ENCODE results near the gene ANAPC2.

The ANAPC2 gene

DNA sequence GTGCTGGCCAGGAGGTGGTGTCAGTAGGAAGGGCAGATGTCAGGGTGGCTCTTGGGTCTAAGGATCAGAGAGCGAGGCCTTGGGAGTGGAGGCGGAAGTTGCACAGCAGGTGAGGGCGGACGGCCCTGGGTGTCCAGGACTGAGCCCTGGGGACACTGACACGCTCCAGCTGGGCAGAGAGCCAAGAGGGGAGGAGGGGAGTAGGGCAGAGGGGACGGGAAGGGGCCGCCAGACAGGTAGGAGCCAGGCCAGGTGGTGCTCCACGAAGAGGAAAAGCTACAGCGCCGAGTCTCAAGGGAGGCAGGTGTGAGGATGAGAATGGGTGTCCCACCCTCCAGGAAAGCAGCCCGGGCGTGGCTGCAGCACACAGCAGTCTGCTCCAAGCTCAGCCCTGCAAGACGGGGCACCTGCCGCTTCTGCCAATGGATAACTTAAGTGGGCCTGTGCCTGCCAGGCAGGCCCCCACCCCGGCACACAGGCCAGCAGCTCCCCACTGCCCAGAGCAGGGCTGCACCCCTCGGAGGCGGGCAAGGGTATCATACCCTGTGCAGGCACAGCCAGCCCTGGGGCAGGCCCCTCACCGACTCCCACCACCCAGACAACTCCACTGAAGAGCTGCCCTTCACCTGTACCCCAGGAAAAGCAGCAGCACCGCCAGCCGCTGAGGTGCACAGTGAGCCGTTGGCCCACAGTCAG lies 7.3 kb upstream of the ANAPC2 start:
- Histone ChIP-seq H3K27me3 (replicated peaks) (no peaks in the 10 kb centered on the region), H3K27ac (no peak overlapping the region), H3K4me3 (ENCODE audit: low read depth, low read length) (no peak overlapping the region), H3K36me3 (replicated peaks) (peaks cover 8% of the 10 kb centered on the region)
- in situ Hi-C loops (cut with HindIII; ENCODE audit: low pct_ligation_motif_present, low sequenced_read_pairs): no loop called here
- no peak for DNase-seq
- no peak for TF ChIP-seq CTCF (IDR thresholded peaks at IDR 0.05; ENCODE audit: low read depth, low read length, missing control alignments)

DNA sequence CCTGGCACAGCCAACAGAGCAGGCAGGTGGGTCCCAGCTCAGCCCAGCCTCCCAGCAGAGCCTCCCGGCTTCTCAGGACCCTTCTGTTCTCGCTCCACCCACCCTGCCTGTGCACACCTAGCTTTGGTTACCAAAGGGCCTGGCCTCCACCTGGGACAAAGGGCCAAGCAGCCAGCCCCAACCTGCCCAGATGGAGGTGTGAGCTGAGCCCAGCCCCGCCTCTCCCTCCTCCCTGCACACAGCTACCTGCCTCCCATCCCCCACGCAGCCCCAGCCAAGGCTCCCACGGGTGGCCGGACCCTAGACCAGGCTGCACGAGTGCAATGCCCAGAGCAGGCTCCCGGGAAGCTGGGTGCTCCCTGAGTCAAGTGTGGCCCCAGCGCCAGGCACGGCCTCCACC lies 6.5 kb upstream of the ANAPC2 start:
- Histone ChIP-seq H3K27me3 (replicated peaks) (no peaks in the 10 kb centered on the region), H3K27ac (no peak overlapping the region), H3K4me3 (ENCODE audit: low read depth, low read length) (no peak overlapping the region), H3K36me3 (replicated peaks) (peaks cover 11% of the 10 kb centered on the region)
- in situ Hi-C loops (cut with HindIII; ENCODE audit: low pct_ligation_motif_present, low sequenced_read_pairs): no loop called here
- DNase-seq: no peak
- no peak for TF ChIP-seq CTCF (IDR thresholded peaks at IDR 0.05; ENCODE audit: low read depth, low read length, missing control alignments)

- H3K27me3 ChIP-seq (replicated peaks): no peaks in the 10 kb centered on the region
- no peak overlapping the region for H3K27ac ChIP-seq
- H3K4me3 ChIP-seq (ENCODE audit: low read depth, low read length): no peak overlapping the region
- H3K36me3 ChIP-seq (replicated peaks): peaks cover 13% of the 10 kb centered on the region
- in situ Hi-C loops (cut with HindIII; ENCODE audit: low pct_ligation_motif_present, low sequenced_read_pairs): no loop called here
- no peak for TF ChIP-seq CTCF (IDR thresholded peaks at IDR 0.05; ENCODE audit: low read depth, low read length, missing control alignments)
- no peak for DNase-seq
Measured at GRCh38 chr9:137194388-137194787, 6.0 kb upstream of the ANAPC2 start.

- no peak for TF ChIP-seq CTCF (IDR thresholded peaks at IDR 0.05; ENCODE audit: low read depth, low read length, missing control alignments)
- Histone ChIP-seq H3K27me3 (replicated peaks) (no peaks in the 10 kb centered on the region), H3K27ac (no peak overlapping the region), H3K4me3 (ENCODE audit: low read depth, low read length) (no peak overlapping the region), H3K36me3 (replicated peaks) (peaks cover 13% of the 10 kb centered on the region)
- no peak for DNase-seq
- in situ Hi-C loops (cut with HindIII; ENCODE audit: low pct_ligation_motif_present, low sequenced_read_pairs): no loop called here
Measured at GRCh38 chr9:137193771-137194170, 5.4 kb upstream of the ANAPC2 start.

GRCh38 chr9:137192859-137193258 lies 4.5 kb upstream of the ANAPC2 start:
- Histone ChIP-seq H3K27me3 (replicated peaks) (no peaks in the 10 kb centered on the region), H3K36me3 (replicated peaks) (peaks cover 13% of the 10 kb centered on the region), H3K27ac (no peak overlapping the region), H3K4me3 (ENCODE audit: low read depth, low read length) (no peak overlapping the region)
- DNase-seq: no peak
- in situ Hi-C loops (cut with HindIII; ENCODE audit: low pct_ligation_motif_present, low sequenced_read_pairs): no loop called here
- no peak for TF ChIP-seq CTCF (IDR thresholded peaks at IDR 0.05; ENCODE audit: low read depth, low read length, missing control alignments)

DNA sequence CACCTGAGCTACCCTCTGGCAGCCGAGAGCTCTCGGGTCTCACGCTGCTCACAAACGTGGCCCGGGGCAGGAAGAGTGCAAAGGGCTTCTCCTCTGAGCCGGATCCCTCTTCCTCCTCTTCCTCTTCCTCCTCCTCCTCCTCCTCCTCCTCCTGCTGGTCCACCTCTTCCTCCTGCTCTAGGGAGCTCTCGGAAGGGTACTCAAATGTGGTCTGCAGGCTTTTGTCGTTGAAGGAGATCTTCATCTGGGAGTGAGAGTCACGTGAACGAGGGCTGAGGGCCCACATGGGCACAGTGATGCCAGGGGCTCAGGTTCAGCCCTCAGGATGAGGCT lies 4.1 kb upstream of the ANAPC2 start:
- Histone ChIP-seq H3K4me3 (ENCODE audit: low read depth, low read length) (no peak overlapping the region), H3K36me3 (replicated peaks) (peaks cover 13% of the 10 kb centered on the region), H3K27ac (no peak overlapping the region), H3K27me3 (replicated peaks) (no peaks in the 10 kb centered on the region)
- in situ Hi-C loops (cut with HindIII; ENCODE audit: low pct_ligation_motif_present, low sequenced_read_pairs): no loop called here
- TF ChIP-seq CTCF (IDR thresholded peaks at IDR 0.05; ENCODE audit: low read depth, low read length, missing control alignments): no peak
- DNase-seq: no peak

Measured in brain microvascular endothelial cell (primary cell).